Kidney (tissue), 14 donors: ENCODE measurements around the gene HM13. TPM values are rescaled to one million over a fixed set of nuclear protein-coding genes. Genes with fewer than 3 reads are reported as not detected.

Experiments used
- DNase-seq, 5 donors: peaks; one replicate each; pipeline ENCODE4 v3.0.0-alpha.2; 2013 to 2020
- FAIRE-seq: peaks from 2 replicates; lab custom pipeline; 2012; peaks lifted over from hg19 to GRCh38; lab: Jason Lieb, UNC
- H3K27ac ChIP-seq, 2 donors: one replicate each; pipeline ENCODE4 v1.7.0; 2013; ENCODE audit warnings: low read depth in 2 of 2, low read length in 2 of 2, inconsistent platforms in 1 of 2
- H3K27me3 ChIP-seq: one replicate; pipeline ENCODE4 v1.7.1; 2013; ENCODE audit warnings: low read length, inconsistent platforms; ENCODE audit not compliant: control insufficient read depth, insufficient read depth
- H3K36me3 ChIP-seq, 3 donors: one replicate each; pipeline versions ENCODE4 v1.7.0 to v1.7.1; 2013; ENCODE audit warnings: low read length in 3 of 3, control low read depth in 1 of 3, inconsistent platforms in 1 of 3; ENCODE audit not compliant: insufficient read depth in 3 of 3, control insufficient read depth in 2 of 3
- H3K4me1 ChIP-seq, 3 donors: one replicate each; pipeline versions ENCODE4 v1.7.0 to v1.7.1; 2013; ENCODE audit warnings: low read length in 3 of 3, inconsistent platforms in 1 of 3, low read depth in 1 of 3; ENCODE audit not compliant: control insufficient read depth in 2 of 3, insufficient read depth in 2 of 3
- H3K4me3 ChIP-seq, 3 donors: one replicate each; pipeline versions ENCODE4 v1.7.0 to v1.8.1; 2013; ENCODE audit warnings: low read length in 3 of 3, control low read depth in 1 of 3, inconsistent platforms in 1 of 3
- H3K9ac ChIP-seq, 3 donors: one replicate each; pipeline versions ENCODE4 v1.7.0 to v1.7.1; 2013; ENCODE audit warnings: low read length in 3 of 3, control low read depth in 1 of 3, inconsistent platforms in 1 of 3
- H3K9me3 ChIP-seq, 3 donors: one replicate each; pipeline versions ENCODE4 v1.7.0 to v1.7.1; 2013; ENCODE audit warnings: low read length in 3 of 3, control low read depth in 1 of 3, inconsistent platforms in 1 of 3; ENCODE audit not compliant: control insufficient read depth in 2 of 3, insufficient read depth in 1 of 3
- intact Hi-C: fragments of 100-400 bp; cut with DNase I; formaldehyde crosslinking; loops from one replicate; pipeline ENCODE4 v1.11.1; 2022
- polyA plus RNA-seq: library from polyadenylated mRNA; stranded (reverse); fragments of 350-450 nt; fragmentation: Illumina TruSeq; extraction: RNeasy Lipid Tissue Mini Kit (QIAGEN cat#74804); gene quantifications from one replicate; pipeline ENCODE4 v1.2.3, GENCODE V29; 2014; ENCODE audit warnings: low read depth, low replicate concordance; ENCODE audit not compliant: insufficient read depth
- total RNA-seq: library from RNA; stranded (reverse); fragmentation: NEBNext Ultra II Directional; extraction: Animal tissue kit (Norgen Biotek cat#: 25700); gene quantifications from one replicate; pipeline ENCODE4 v1.2.1, GENCODE V29; 2021
- TF ChIP-seq, protein P1 (sequence below): IDR thresholded peaks from 3 replicates; pipeline ENCODE4 v1.5.1; 2012; ENCODE audit warnings: mild to moderate bottlenecking, moderate library complexity, borderline replicate concordance; ENCODE audit not compliant: insufficient read depth; ENCODE audit errors: extremely low read depth
- donor health status: control.
- donor health status: control.
- donor health status: control.
- donor health status: control.
- donor health status: control.
- donor health status: DM: yes; HTN: yes; CAD: no.
- donor health status: Normal renal cell carcinoma (clear cell type).

HM13 gene
- total and polyA plus RNA-seq, 2 donors from 2014 or later, result 154 to 174 TPM

DNA sequence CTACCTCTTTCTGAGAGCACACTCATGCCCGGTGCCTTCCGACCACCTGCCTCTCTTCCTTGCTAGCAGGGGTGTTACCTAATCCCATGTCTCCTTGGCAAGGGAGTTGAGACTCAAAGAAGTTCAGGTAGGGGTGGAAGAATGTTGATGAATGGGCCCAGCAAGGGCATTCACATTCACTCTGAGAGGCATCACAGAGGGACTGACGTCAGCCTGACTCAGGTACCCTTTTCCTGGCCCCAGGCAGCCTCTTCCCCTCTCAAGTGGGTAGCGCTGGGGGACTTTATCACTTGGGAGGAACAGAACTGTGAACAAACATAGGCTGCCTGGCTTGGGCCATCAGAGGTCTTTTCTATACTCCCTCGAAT, 35.3 kb downstream of the HM13 start:
- Histone ChIP-seq H3K27ac (no peak overlapping the region), H3K9ac (no peak overlapping the region), H3K36me3 (peaks cover 9 to 10% (median 10%) of the 10 kb centered on the region in 3 donors), H3K4me1 (peaks cover 0 to 8% (median 7%) of the 10 kb centered on the region in 3 donors), H3K4me3 (no peak overlapping the region), H3K9me3 (no peaks in the 10 kb centered on the region), H3K27me3 (no peaks in the 10 kb centered on the region)
- intact Hi-C loops, result no loop called here
- DNase-seq (peak in 1 of 5 donors; percentile 47), FAIRE-seq (no peak)
- TF ChIP-seq, protein P1, sequence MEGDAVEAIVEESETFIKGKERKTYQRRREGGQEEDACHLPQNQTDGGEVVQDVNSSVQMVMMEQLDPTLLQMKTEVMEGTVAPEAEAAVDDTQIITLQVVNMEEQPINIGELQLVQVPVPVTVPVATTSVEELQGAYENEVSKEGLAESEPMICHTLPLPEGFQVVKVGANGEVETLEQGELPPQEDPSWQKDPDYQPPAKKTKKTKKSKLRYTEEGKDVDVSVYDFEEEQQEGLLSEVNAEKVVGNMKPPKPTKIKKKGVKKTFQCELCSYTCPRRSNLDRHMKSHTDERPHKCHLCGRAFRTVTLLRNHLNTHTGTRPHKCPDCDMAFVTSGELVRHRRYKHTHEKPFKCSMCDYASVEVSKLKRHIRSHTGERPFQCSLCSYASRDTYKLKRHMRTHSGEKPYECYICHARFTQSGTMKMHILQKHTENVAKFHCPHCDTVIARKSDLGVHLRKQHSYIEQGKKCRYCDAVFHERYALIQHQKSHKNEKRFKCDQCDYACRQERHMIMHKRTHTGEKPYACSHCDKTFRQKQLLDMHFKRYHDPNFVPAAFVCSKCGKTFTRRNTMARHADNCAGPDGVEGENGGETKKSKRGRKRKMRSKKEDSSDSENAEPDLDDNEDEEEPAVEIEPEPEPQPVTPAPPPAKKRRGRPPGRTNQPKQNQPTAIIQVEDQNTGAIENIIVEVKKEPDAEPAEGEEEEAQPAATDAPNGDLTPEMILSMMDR, result no peak

DNA sequence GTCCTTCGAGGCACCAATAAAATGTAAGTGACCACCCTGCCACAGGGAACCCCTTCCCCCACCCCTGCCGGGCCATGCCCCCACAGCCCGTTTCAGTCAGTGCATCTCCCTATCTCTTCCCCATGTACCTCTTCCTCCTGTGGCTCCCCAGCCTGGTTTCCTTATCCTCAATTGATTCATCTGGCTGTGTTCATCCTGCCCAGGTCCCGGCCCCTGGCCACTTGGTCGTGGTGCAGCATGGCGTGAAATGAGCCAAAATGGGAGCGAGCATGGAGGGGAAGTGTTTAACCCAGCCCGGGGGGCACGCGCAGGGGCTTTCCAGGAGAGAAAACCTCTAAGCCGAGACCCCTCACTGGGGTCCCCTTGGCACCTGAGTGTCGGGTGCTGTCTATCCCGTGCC, 35.9 kb downstream of the HM13 start:
- peak in 1 of 5 donors; percentile 54 for DNase-seq
- H3K27ac ChIP-seq, result no peak overlapping the region

DNA sequence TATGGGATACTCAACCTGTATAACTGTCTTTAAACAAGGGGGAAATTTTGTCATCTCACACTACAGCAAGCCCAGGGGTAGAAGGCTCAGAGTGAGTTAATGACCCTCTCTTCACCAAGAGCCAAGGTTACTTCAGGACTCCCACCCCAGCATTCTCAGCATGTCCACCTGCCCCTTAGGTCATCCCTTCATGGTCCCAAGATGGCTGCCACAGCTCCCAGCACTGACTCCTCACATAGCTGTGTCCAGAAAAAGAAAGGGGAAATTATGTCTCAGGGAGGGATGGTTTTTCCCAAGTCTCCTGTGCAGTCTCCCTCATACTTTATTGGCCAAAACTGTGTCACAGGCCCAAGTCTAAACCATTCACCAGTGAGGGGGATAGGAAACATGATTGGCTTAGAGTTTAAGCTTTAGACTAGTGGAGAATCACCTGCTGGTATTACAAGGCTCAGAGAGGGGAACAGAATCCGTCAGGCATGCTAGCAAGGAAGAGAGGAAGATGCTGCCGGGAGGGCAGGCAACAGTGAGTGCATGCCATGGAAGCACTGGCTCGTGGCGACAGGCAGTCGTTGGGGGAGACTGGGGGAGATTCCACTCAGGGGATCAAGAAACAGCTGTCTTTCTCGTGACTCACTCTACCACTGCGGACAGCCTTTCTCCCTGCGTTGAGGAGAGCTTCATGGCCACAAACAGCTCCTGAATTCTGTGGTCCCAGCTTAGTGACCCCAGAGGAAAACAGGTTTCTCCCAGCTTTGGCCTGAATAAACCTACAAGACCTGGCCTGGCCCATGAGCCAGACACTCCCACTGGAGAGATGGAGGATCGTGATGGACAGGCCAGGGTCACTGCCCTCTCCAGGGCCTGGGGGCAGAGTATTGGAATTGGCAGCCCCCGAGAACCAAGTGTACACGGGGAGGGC, 37.2 kb downstream of the HM13 start:
- Histone ChIP-seq H3K27me3 (no peaks in the 10 kb centered on the region), H3K9ac (no peak overlapping the region), H3K4me3 (no peak overlapping the region), H3K27ac (peak overlapping the region in 1 of 2 donors; percentile 25), H3K9me3 (no peaks in the 10 kb centered on the region), H3K4me1 (peaks cover 0 to 8% (median 7%) of the 10 kb centered on the region in 3 donors), H3K36me3 (peaks cover 9 to 20% (median 10%) of the 10 kb centered on the region in 3 donors)
- DNase-seq, result peak in 4 of 5 donors; percentile 60 to 83 (median 74)
- FAIRE-seq, result no peak
- intact Hi-C loops, result no loop called here
- TF ChIP-seq, protein P1, result no peak

More for the DNA sequence above, 35.9 kb downstream of the HM13 start:
- Histone ChIP-seq H3K9me3 (no peaks in the 10 kb centered on the region), H3K4me3 (no peak overlapping the region), H3K9ac (no peak overlapping the region), H3K4me1 (peaks cover 0 to 8% (median 7%) of the 10 kb centered on the region in 3 donors), H3K36me3 (peaks cover 9 to 14% (median 10%) of the 10 kb centered on the region in 3 donors), H3K27me3 (no peaks in the 10 kb centered on the region)
- intact Hi-C loops, result no loop called here
- TF ChIP-seq, protein P1, result no peak
- FAIRE-seq, result no peak
